Measurements from ENCODE around the gene LSR. TPM values are rescaled to one million over a fixed set of nuclear protein-coding genes. Genes with fewer than 3 reads are reported as not detected.

Gene LSR
- total and polyA plus RNA-seq, 5 experiments from 2014 or later, result 36.7 to 106 (median 59.9) TPM

GRCh38 chr19:35271546-35271945 lies 22.7 kb downstream of the LSR start:
- Mint-ChIP-seq H3K27me3 (no peaks in the 10 kb centered on the region), H3K9me3 (no peaks in the 10 kb centered on the region), H3K36me3 (peaks cover 0 to 60% (median 10%) of the 10 kb centered on the region in 3 donors), H3K4me3 (peak overlapping the region in 6 of 10 donors; percentile 9 to 71 (median 46)), H3K27ac (peak overlapping the region in 7 of 10 donors; percentile 66 to 85 (median 78)), H3K4me1 (peaks cover 14 to 41% (median 35%) of the 10 kb centered on the region in 4 donors)
- ATAC-seq (no peak), DNase-seq (no peak)
- POLR2A ChIA-PET, result interaction anchor here (1.0 kb wide), 1 partner anchor 10 kb away, joined by 4 read pairs; no protein-coding TSS in a partner anchor

GRCh38 chr19:35272122-35272719 lies 23.4 kb downstream of the LSR start:
- Mint-ChIP-seq H3K27me3 (no peaks in the 10 kb centered on the region), H3K4me1 (peaks cover 14 to 40% (median 34%) of the 10 kb centered on the region in 4 donors), H3K36me3 (peaks cover 0 to 67% (median 10%) of the 10 kb centered on the region in 3 donors), H3K4me3 (peak overlapping the region in 5 of 10 donors; percentile 33 to 71 (median 36)), H3K9me3 (no peaks in the 10 kb centered on the region), H3K27ac (peak overlapping the region in 9 of 10 donors; percentile 25 to 85 (median 73))
- POLR2A ChIA-PET, result interaction anchor here (1.0 to 1.4 kb wide), 5 partner anchors 9 to 118 kb away, joined by 3 to 5 read pairs (median 3); partner anchors contain the start of genes FXYD5 and HAMP
- DNase-seq (no peak), ATAC-seq (no peak)

- POLR2A ChIA-PET, result interaction anchor here (1.0 to 1.4 kb wide), 4 partner anchors 10 to 119 kb away, joined by 3 to 5 read pairs (median 3); partner anchors contain the start of genes FXYD5 and HAMP
- peaks cover 0 to 68% (median 10%) of the 10 kb centered on the region in 3 donors for H3K36me3 Mint-ChIP-seq
- H3K27ac Mint-ChIP-seq, result peak overlapping the region in 9 of 10 donors; percentile 20 to 89 (median 67)
- no peaks in the 10 kb centered on the region for H3K9me3 Mint-ChIP-seq
- H3K4me3 Mint-ChIP-seq, result peak overlapping the region in 5 of 10 donors; percentile 7 to 60 (median 43)
- H3K27me3 Mint-ChIP-seq, result no peaks in the 10 kb centered on the region
- DNase-seq, result no peak
- H3K4me1 Mint-ChIP-seq, result peaks cover 14 to 37% (median 30%) of the 10 kb centered on the region in 4 donors
- ATAC-seq, result no peak
Observed at GRCh38 chr19:35272954-35273649, 24.3 kb downstream of the LSR start.

GRCh38 chr19:35273686-35274259 lies 25.0 kb downstream of the LSR start:
- Mint-ChIP-seq H3K27ac (peak overlapping the region in 8 of 10 donors; percentile 28 to 89 (median 65)), H3K27me3 (no peaks in the 10 kb centered on the region), H3K36me3 (peaks cover 0 to 71% (median 12%) of the 10 kb centered on the region in 3 donors), H3K4me3 (peak overlapping the region in 1 of 10 donors; percentile 18), H3K4me1 (peaks cover 14 to 37% (median 30%) of the 10 kb centered on the region in 4 donors), H3K9me3 (no peaks in the 10 kb centered on the region)
- ATAC-seq, result no peak
- DNase-seq, result no peak
- POLR2A ChIA-PET, result interaction anchor here (0.6 to 1.3 kb wide), 3 partner anchors 9 to 27 kb away, joined by 3 to 8 read pairs (median 4); partner anchors contain the start of gene HAMP

GRCh38 chr19:35274323-35274722 lies 25.5 kb downstream of the LSR start:
- Mint-ChIP-seq H3K27me3 (no peaks in the 10 kb centered on the region), H3K27ac (peak overlapping the region in 2 of 10 donors; percentile 28 to 63), H3K4me3 (peak overlapping the region in 1 of 10 donors; percentile 18), H3K9me3 (no peaks in the 10 kb centered on the region), H3K4me1 (peaks cover 14 to 37% (median 30%) of the 10 kb centered on the region in 4 donors), H3K36me3 (peaks cover 0 to 74% (median 12%) of the 10 kb centered on the region in 3 donors)
- DNase-seq, result no peak
- no peak for ATAC-seq
- POLR2A ChIA-PET, result interaction anchor here (0.6 to 1.3 kb wide), 2 partner anchors 13 to 27 kb away, joined by 4 to 8 read pairs; no protein-coding TSS in a partner anchor

GRCh38 chr19:35276706-35277281 lies 28.0 kb downstream of the LSR start:
- POLR2A ChIA-PET, result interaction anchor here (0.8 kb wide), 1 partner anchor 13 kb away, joined by 4 read pairs; no protein-coding TSS in a partner anchor
- Mint-ChIP-seq H3K4me3 (no peak overlapping the region), H3K9me3 (no peaks in the 10 kb centered on the region), H3K4me1 (peaks cover 11 to 36% (median 16%) of the 10 kb centered on the region in 4 donors), H3K27me3 (peaks cover 0 to 1% (median 0%) of the 10 kb centered on the region in 5 donors), H3K36me3 (peaks cover 0 to 61% (median 8%) of the 10 kb centered on the region in 3 donors), H3K27ac (peak overlapping the region in 2 of 10 donors; percentile 26 to 37)
- DNase-seq, result no peak
- ATAC-seq, result no peak

- no peaks in the 10 kb centered on the region for H3K9me3 Mint-ChIP-seq
- H3K36me3 Mint-ChIP-seq, result peaks cover 0 to 44% (median 8%) of the 10 kb centered on the region in 3 donors
- POLR2A ChIA-PET, result no interaction called here
- DNase-seq (no peak), ATAC-seq (no peak)
- H3K4me1 Mint-ChIP-seq, result peaks cover 0 to 38% (median 11%) of the 10 kb centered on the region in 4 donors
- H3K27me3 Mint-ChIP-seq, result peaks cover 3 to 17% (median 5%) of the 10 kb centered on the region in 5 donors
- no peak overlapping the region for H3K4me3 Mint-ChIP-seq
- H3K27ac Mint-ChIP-seq, result no peak overlapping the region
Observed at GRCh38 chr19:35278578-35279284, 29.9 kb downstream of the LSR start.

GRCh38 chr19:35279374-35279773 lies 30.6 kb downstream of the LSR start:
- H3K4me3 Mint-ChIP-seq, result no peak overlapping the region
- H3K27me3 Mint-ChIP-seq, result peaks cover 4 to 19% (median 7%) of the 10 kb centered on the region in 5 donors
- H3K9me3 Mint-ChIP-seq, result no peaks in the 10 kb centered on the region
- DNase-seq, result no peak
- POLR2A ChIA-PET, result interaction anchor here (2.0 kb wide), 1 partner anchor 16 kb away, joined by 4 read pairs; no protein-coding TSS in a partner anchor
- ATAC-seq, result no peak
- peaks cover 0 to 32% (median 9%) of the 10 kb centered on the region in 4 donors for H3K4me1 Mint-ChIP-seq
- peaks cover 0 to 37% (median 8%) of the 10 kb centered on the region in 3 donors for H3K36me3 Mint-ChIP-seq
- H3K27ac Mint-ChIP-seq, result no peak overlapping the region

GRCh38 chr19:35279985-35280821 lies 31.4 kb downstream of the LSR start:
- no peaks in the 10 kb centered on the region for H3K9me3 Mint-ChIP-seq
- H3K27ac Mint-ChIP-seq, result peak overlapping the region in 3 of 10 donors; percentile 9 to 81 (median 46)
- H3K27me3 Mint-ChIP-seq, result peaks cover 6 to 27% (median 10%) of the 10 kb centered on the region in 5 donors
- ATAC-seq (peak in 1 of 2 donors; percentile 10), DNase-seq (no peak)
- H3K4me3 Mint-ChIP-seq, result no peak overlapping the region
- H3K4me1 Mint-ChIP-seq, result peaks cover 0 to 34% (median 9%) of the 10 kb centered on the region in 4 donors
- POLR2A ChIA-PET, result interaction anchor here (2.0 kb wide), 1 partner anchor 15 kb away, joined by 4 read pairs; no protein-coding TSS in a partner anchor
- peaks cover 0 to 29% (median 8%) of the 10 kb centered on the region in 3 donors for H3K36me3 Mint-ChIP-seq

- POLR2A ChIA-PET, result interaction anchor here (0.9 to 2.0 kb wide), 3 partner anchors 9 to 14 kb away, joined by 4 read pairs; no protein-coding TSS in a partner anchor
- Mint-ChIP-seq H3K4me1 (peaks cover 0 to 36% (median 8%) of the 10 kb centered on the region in 4 donors), H3K9me3 (no peaks in the 10 kb centered on the region), H3K27ac (peak overlapping the region in 1 of 10 donors; percentile 5), H3K36me3 (peaks cover 0 to 18% (median 1%) of the 10 kb centered on the region in 3 donors), H3K4me3 (no peak overlapping the region), H3K27me3 (peaks cover 8 to 33% (median 12%) of the 10 kb centered on the region in 5 donors)
- DNase-seq, result no peak
- ATAC-seq, result peak in 1 of 2 donors; percentile 15
Observed at GRCh38 chr19:35281303-35281702, 32.5 kb downstream of the LSR start.
